Activated CD8-positive, alpha-beta memory T cell treated with anti-CD3 and anti-CD28 coated beads for 1 hour (primary cell): ENCODE data around the gene IFIT2.
"Not testable (repeated sequence)": the region's sequence is repeated elsewhere in the genome, so short reads cannot be mapped to it uniquely, and the experiment has no call there.

Source experiments
- DNase-seq, 2 donors: peaks; one replicate each; pipeline ENCODE4 v3.0.0-alpha.2; 2020; ENCODE audit warnings: low read depth in 1 of 2; ENCODE audit errors: extremely low read depth in 1 of 2

IFIT2 gene

DNA sequence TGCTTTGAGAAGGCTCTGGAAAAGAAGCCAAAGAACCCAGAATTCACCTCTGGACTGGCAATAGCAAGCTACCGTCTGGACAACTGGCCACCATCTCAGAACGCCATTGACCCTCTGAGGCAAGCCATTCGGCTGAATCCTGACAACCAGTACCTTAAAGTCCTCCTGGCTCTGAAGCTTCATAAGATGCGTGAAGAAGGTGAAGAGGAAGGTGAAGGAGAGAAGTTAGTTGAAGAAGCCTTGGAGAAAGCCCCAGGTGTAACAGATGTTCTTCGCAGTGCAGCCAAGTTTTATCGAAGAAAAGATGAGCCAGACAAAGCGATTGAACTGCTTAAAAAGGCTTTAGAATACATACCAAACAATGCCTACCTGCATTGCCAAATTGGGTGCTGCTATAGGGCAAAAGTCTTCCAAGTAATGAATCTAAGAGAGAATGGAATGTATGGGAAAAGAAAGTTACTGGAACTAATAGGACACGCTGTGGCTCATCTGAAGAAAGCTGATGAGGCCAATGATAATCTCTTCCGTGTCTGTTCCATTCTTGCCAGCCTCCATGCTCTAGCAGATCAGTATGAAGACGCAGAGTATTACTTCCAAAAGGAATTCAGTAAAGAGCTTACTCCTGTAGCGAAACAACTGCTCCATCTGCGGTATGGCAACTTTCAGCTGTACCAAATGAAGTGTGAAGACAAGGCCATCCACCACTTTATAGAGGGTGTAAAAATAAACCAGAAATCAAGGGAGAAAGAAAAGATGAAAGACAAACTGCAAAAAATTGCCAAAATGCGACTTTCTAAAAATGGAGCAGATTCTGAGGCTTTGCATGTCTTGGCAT, 4.8 kb downstream of the IFIT2 start:
- DNase-seq = no peak

DNA sequence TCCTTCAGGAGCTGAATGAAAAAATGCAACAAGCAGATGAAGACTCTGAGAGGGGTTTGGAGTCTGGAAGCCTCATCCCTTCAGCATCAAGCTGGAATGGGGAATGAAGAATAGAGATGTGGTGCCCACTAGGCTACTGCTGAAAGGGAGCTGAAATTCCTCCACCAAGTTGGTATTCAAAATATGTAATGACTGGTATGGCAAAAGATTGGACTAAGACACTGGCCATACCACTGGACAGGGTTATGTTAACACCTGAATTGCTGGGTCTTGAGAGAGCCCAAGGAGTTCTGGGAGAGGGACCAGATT, 5.4 kb downstream of the IFIT2 start:
- DNase-seq = no peak

DNA sequence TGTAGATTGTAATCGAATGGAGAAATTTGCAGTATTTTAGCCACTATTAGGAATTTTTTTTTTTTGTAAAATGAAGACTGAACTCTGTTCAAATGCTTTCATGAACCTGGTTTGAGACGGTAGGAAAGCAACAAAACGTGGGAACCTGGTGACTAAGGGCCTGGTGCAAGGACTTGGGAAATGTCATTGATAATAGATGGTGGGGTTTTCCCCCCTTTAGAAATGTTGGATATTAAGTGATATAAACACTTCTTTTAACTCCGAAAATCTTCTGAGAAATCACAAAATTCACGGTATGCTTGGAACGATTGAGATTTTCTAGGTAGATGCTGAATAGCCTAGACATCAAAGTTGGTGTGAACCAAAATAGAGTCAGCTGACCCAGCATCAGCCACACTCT, 6.4 kb downstream of the IFIT2 start:
- no peak for DNase-seq

DNA sequence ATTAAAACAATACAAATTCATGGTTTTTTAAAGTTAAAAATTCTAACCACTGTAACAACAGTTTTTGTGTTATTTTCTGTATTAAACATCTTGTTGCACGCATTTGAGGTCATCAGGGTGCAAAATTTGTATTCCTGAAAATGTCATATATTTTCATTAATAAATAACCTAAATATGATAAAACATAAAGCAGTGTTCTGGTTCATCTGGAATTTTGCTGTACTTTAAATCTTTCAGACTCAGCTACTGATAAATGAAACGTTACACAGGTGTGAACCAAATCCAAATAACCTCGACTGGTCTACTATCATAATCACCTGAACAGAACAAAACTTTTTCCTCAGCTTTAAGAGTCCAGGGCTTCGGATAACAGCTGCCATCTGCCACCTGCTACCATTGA, 6.9 kb downstream of the IFIT2 start:
- DNase-seq = no peak

DNA sequence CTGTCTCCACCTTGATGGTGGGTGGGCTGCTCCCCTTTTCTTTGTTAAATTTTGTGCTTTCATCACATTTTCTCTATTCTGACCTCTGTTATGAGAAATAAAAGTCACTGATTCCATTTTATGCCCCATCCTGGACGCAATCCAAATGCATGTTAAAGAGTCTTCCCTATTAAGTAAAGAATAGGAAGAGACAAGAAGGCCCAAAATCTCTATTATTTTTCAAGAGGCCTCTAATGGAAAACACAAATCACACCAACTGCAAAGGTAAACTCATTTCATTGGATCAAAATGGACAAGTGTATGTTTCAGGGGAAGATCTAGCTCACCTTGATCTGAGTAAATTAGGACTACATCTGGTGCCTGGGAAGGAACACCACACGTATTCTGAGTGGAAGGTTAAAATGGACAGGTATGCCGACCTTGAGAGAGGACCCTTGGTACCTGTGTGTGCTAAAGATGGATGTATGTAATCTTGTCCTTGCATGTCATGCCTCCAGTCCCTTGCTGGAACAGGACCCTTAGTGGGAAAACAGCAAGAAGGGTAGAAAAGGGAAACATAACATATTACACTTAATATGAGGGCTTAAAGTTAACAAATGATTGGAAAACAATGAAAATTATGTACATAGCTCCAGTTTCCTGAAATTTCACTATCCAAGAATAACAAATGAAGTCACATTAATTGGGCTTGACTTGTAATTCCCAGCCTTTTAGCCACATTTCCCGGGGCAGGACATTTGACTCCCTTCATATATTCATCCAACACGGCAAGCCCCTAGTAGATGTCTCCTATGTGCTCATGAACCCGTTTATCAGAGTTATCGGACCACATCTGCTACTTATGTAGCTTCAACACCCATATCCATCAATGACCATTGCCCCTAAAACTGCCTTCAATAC, 7.6 kb downstream of the IFIT2 start:
- DNase-seq = no peak

DNA sequence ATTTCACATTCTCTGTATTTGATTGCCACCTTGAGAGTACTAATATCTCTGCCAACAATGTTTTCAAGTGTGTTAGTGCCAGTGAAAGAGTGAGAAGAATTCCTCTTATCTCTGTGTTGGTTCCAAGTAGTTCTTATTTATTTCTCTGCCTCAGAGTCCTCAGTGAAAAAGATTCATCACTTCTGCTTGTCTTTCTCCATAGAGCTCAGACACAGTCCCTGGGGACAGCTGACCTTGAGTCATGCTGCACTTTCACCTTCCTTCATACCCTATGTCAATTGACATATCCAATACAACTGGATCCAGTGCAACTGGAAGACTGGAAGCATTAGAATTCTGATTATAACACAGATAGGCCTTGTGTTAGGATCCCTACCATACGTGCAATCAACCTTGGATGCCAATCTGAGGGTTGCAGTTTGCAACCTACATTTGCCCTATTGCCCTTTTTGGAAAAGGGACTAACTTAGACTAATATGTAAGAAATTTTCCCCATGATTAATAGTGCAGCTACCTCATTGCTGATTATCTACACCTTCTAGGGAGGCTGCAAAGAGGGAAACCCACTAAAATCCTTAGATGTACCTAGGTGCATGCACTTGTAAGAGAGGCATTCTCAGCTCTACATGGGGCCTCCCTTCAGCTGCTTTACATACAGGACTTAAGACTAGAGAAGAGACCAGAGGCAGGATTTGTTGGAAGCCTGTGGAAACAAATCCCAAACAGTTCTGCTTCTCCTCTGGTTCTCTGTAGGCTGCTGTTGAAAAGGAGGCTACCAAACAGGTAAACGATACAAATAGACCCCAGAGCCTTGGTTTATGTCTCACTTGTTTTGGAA, 8.4 kb downstream of the IFIT2 start:
- DNase-seq = no peak

DNA sequence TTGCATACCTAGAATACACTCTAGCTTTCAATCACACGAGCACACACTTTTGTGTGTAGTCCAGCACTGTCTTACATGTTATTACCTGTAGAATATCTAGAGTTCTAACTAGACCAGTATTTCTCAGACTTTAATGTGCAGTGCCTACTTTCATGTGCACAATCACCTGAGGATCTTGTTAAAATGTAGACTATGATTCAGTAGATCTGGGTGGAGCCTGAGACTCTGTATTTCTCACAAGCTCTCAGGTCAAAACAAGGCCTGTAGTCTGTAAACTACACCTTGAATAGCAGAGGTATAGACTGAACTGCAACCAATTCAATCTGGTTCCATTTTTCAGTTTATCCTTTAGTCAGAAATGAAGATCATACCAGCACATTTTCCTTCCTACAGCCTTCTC, 11.1 kb downstream of the IFIT2 start:
- no peak for DNase-seq

DNA sequence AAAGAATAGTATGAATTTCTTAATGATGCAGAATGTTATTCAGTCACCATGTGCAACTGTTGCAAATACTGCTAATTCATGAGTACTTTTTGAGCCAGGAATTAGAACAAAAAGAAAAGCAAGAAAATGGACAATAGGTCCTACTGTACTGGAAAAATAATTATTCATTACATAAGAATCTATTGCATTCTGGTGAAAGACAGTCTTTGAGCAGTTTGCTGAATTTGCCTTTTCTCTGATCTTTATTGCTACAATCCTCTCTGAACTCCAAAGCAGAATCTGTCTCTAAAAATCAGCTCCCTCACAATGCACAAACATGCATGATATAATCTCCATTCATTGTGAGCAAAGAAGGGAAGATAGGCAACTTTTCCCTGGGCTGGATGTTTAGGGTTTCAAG, 12.8 kb downstream of the IFIT2 start:
- no peak for DNase-seq

DNA sequence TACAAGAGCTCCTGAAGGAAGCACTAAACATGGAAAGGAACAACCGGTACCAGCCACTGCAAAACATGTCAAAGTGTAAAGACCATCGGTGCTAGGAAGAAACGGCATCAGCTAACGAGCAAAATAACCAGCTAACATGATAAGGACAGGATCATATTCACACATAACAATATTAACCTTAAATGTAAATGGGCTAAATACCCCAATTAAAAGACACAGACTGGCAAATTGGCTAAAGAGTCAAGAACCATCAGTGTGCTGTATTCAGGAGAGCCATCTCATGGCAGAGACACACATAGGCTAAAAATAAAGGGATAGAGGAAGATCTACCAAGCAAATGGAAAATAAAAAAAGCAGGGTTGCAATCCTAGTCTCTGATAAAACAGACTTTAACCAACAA, 16.2 kb downstream of the IFIT2 start:
- not testable (repeated sequence) for DNase-seq

DNA sequence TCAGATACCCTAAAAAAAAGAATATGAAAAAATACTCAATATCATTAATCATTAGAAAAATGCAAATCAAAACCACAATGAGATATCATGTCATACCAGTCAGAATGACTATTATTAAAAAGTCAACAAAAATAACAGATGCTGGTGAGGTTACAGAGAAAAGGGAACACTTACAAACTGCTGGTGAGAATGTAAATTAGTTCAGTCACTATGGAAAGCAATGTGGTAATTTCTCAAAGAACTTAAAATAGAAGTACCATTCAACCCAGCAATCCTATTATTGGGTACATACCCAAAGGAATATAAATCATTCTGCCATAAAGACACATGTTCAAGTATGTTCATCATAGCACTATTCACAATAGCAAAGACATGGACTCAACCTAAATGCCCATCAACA, 23.2 kb downstream of the IFIT2 start:
- DNase-seq = not testable (repeated sequence)

DNA sequence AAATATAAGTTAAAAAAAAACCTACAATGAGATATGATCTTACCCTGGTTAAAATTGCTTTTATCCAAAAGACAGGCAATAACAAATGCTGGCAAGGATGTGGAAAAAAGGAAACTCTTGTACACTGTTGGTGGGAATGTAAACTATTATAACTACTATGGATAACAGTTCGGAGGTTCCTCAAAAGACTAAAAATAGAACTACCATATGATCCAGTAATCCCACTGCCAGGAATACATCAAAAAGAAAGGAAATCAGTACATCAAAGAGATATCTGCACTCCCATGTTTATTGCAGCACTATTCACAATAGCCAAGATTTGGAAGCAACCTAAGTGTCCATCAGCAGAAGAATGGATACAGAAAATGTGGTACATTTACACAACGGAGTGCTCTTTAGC, 24.0 kb downstream of the IFIT2 start:
- DNase-seq = not testable (repeated sequence)

DNA sequence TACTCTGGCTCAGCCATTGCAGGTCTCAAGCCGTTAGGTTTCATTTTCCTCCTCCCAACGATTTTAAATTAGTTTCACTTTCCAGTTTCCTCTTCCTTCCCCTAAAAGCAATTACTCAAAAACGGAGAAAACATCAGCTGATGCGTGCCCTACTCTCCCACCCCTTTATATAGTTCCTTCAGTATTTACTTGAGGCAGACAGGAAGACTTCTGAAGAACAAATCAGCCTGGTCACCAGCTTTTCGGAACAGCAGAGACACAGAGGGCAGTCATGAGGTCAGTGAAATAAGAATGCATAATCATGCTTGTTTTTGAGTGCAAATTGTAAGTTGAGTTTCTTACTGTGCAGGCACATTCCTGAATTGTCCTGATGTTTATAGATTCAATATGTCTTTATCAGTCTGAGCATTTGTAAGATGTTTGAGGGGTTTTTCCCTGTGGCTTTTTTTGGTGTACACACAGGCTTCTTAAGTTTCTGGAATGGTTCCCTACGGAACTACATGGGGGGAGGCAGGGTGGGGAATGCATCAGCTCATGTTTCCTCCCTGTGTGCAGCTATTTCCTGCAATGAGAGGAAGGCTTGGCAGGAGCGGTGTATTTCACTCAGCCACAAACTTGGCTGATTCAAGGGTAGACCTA, 26.1 kb downstream of the IFIT2 start, which contains the start of gene IFIT3:
Gene IFIT3 (plus strand): TSS at position 195 of the 639 bp plus-strand sequence. CDS start 77 bp downstream, at position 272.
- no peak for DNase-seq

DNA sequence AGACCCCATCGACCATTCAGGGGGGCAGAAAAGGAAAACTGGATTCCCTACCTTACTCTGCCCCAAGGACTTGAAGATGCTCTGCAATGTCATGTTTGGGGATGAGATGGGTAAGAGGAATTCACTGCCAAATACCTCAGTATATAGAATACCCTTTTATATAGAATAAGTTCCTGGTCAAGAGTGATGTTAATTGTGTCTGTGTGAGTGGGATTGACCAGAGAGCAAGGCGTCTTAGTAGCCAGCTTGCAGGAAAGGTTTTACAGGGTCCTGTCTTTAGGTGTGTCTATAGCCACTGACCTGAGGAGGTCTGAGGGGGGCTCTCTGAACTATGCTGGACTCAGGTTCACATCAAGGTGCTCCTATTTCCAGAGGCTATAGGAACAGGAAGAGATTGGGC, 27.3 kb downstream of the IFIT2 start:
- DNase-seq = no peak

DNA sequence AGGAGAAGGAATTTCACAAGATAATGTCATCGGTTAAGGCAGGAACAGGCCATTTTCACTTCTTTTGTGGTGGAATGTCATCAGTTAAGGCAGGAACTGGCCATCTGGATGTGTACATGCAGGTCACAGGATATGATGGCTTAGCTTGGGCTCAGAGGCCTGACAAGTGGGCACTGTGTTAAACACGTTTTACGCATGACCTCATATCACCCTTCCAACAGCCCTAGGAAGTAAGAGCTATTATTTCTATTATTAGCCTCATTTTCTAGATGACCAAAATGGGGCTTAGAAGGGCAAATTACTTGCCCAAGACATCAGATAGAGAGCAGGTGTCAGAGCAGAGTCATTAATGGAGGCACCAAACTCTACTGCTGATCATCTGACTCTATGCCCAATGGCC, 28.2 kb downstream of the IFIT2 start:
- DNase-seq = not testable (repeated sequence)

DNA sequence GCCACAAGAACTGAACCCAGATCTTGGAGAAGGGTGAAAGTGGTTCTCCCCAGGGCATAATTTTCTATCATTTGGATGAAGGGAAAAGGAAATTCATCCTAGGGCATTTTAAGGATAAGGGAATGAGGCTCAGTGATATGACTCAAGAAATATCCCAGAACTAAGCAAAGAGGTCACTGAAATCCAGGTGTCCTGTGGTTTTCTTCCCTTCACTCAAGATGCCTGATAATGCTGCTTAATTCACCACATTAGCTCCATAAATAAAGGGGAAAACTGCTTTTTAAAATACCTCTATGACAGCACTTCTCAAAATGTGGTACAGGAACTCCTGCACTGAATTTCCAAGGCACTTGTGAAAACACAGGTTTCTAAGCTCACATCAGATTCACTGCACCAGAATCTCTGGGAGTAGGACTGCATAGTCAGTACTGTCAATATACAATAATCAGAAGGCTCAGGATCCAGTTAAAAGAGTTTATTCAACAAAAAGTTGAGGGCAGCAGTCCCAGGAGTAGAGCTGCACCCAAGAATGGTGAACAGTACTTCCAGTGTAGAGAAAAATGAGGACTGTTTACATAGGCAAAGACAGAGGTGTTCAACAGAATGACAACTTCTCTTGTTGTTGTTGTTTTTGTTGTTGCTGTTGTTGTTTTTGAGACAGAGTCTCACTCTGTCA, 28.8 kb downstream of the IFIT2 start:
- DNase-seq = no peak

DNA sequence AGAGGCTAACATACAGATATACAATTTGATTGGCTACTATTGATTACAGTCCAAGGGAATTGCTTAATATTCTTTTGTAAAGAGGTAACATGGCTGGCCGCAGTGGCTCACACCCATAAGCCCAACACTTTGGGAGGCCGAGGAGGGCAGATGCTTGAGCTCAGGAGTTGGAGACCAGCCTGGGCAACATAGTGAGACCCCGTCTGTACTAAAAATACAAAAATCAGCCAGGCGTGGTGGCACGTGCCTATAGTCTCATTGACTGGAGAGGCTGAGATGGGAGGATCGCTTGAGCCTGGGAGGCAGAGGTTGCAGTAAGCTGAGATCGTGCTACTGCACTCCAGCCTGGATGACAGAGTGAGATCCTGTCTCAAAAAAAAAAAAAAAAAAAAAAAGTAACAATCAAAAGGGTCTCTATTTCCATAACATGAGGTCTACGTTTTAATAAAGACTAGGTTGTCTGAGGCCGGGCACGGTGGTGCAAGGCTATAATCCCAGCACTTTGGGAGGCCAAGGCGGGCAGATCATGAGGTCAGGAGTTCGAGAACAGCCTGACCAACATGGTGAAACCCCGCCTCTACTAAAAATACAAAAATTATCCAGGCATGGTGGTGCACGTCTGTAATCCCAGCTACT, 29.8 kb downstream of the IFIT2 start:
- not testable (repeated sequence) for DNase-seq

DNA sequence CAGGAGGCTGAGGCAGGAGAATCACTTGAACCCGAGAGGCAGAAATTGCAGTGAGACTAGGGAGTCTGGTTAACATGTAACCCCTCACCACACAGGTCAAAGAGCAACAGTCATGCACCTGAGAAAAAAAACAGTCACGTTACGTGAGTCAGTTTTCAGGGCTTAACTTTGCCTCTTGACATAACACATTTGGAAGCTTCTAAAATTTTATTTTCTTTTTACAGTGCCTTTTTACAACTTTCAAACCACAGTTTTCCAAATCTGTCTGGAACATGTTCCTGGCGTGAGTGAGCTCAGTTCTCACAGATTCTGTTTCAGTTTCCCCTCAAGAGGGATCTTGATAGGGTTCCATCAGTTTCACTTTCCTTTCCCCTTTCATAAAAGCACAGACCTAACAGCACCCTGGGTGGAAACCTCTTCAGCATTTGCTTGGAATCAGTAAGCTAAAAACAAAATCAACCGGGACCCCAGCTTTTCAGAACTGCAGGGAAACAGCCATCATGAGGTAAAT, 30.3 kb downstream of the IFIT2 start:
- DNase-seq = no peak

DNA sequence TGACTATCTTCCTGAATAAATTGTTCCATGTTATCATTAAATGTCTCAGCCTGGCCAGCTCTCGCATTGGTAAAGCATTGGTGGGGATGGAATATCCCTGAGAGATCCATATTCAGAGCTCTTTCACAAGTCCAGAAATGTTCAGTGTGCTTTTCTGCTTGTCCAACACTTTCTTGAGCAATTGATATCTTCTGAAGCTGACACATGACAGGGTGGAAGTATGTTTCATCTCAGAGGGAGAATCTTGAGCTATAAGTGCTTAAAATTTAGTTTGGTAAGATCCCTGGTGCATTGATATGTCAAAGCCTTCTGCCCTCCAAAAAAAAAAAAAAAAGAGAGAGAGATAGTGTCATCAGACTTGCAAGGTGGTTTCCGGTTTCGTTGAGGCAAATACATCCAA, 33.4 kb downstream of the IFIT2 start:
- no peak for DNase-seq

DNA sequence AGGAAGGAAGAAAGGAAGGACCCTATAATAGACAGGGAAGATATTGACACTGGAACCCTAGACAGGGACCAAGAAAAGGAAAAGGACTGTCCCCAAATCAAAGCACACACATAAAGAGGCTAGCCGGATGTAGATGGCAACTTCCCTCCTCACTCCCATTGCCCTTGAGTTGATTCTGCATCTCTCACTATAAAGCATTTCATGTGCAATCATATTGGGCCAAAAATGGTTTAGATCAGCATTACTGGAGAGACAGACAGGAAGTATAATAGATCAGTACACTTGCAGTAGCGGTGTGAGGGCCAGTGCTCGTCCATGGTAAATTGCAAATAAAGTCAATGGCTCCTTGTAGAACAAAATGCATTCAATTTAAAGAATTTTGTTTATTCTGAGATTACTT, 34.4 kb downstream of the IFIT2 start:
- no peak for DNase-seq
